ENCODE data around the gene AOPEP. TPM values are rescaled to one million over a fixed set of nuclear protein-coding genes. Genes with fewer than 3 reads are reported as not detected.

Gene AOPEP
- total RNA-seq, 2 donors from 2014 or later, result 5.5 to 13.0 TPM

DNA sequence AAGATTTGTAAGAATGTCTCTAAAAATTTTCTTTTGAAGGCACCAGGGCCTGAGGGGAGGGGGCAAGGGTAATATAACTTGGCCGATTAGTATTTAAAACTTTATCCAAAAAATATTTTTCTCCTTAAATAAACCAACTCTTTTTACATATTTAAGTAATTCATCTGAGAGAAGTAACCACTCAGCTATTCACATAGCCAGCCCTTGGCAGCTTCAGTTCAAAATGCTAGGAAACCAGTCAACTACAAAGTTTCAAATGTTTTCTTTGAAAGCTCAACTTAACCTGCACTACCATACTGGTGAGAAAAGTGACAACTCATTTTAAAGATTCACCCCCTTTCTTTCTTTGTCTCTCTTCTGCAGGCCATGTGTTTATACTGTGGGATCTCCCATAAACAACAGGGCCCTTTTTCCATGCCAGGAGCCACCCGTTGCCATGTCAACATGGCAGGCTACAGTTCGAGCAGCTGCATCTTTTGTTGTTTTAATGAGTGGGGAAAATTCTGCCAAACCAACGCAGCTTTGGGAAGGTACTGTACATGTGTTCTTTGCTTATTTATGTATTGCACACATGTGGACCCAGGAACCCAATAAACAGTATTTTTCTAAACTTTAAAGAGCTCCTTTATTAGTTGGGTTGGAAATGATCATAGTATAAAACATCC, 46.3 kb downstream of the AOPEP start:
- ATAC-seq, result no peak
- no peaks in the 10 kb centered on the region for H3K9me3 Mint-ChIP-seq
- H3K27ac Mint-ChIP-seq, result no peak overlapping the region
- DNase-seq (ENCODE audit: low spot score in 2 of 2), result no peak
- H3K36me3 Mint-ChIP-seq, result peaks cover 9% of the 10 kb centered on the region in 2 donors

DNA sequence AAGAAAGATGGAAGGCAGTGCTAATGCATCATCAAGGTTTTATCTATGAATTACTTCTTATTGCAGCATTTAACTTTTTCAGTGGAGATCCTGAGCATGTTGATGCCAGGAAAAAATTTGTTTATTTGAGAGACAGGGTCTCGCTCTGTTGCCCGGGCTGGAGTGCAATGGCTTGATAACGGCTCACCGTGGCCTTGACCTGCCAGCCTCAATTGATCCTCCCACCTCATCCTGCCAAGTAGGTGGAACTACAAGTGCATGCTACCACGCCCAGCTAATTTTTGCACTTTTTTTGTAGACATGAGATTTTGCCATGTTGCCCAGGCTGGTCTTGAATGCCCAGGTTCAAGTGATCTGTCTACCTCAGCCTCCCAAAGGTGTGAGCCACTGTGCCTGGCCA, 47.2 kb downstream of the AOPEP start:
- peaks cover 9% of the 10 kb centered on the region in 2 donors for H3K36me3 Mint-ChIP-seq
- no peak overlapping the region for H3K27ac Mint-ChIP-seq
- no peak for ATAC-seq
- no peak for DNase-seq (ENCODE audit: low spot score in 2 of 2)
- H3K9me3 Mint-ChIP-seq, result no peaks in the 10 kb centered on the region

DNA sequence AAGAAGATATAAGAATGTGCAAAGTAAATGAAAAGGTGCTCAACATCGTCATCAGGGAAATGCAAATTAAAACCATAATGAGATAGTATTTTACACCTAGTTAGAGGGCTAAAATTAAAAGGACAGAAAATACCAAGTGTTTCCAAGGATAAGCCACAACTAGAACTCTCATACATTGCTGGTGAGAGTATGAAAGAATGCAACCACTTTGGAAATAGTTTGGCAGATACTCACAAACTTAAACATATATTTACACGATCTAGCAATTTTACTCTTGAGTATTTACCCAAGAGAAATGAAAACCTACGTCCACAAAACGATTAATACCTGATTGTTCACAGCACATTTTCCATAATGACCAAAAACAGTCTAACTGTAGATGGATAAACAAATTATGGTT, 51.5 kb downstream of the AOPEP start:
- DNase-seq (ENCODE audit: low spot score in 2 of 2) (no peak), ATAC-seq (no peak)
- peaks cover 7% of the 10 kb centered on the region in 2 donors for H3K36me3 Mint-ChIP-seq
- no peaks in the 10 kb centered on the region for H3K9me3 Mint-ChIP-seq
- H3K27ac Mint-ChIP-seq, result no peak overlapping the region

DNA sequence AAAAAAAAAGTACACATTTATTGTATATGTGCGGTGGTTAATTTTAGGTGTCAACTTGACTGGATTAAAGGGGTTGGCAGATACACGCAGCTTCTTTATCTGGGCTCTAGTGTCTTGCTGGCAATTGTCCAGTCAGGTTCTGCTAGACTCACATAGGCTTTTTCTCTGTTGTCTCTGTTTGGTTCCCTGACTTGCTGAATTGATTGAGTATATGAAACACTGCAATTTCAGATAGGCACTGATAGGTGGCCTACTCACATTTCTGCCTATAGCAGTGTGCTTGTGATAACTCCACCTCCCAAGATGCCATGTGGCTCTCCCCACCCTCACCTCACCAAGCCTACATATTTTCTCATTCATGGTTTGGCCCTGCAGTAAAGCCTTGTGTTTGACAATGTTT, 52.5 kb downstream of the AOPEP start:
- Mint-ChIP-seq H3K9me3 (no peaks in the 10 kb centered on the region), H3K27ac (no peak overlapping the region), H3K36me3 (no peaks in the 10 kb centered on the region)
- ATAC-seq (no peak), DNase-seq (ENCODE audit: low spot score in 2 of 2) (no peak)

DNA sequence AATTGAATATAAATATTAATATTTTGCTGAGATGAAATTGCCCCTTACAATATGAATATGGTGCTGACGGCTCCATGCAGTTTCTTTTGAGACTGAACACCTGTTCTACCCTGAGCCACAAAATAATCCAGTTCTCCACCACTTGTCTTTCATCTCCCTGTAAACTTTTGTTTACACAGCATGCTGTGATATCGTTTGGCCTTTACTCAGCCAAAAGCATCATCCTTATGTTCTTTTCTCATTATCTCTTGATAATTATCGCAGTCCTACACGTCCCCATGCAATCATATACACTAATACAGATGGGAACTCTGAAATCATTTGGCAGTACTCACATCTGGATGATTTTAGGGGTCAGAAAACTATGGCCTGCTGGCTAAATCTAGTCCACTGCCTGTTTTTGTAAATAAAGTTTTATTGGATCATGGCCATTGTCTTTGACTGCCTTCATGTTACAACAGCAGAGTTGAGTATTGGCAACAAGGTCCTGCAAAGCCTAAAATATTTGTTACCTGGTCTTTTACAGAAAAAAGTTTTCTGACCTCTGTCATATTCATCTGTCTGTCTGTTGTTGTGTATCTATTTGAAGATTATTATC, 53.3 kb downstream of the AOPEP start:
- ATAC-seq (no peak), DNase-seq (ENCODE audit: low spot score in 2 of 2) (no peak)
- H3K27ac Mint-ChIP-seq, result no peak overlapping the region
- no peaks in the 10 kb centered on the region for H3K9me3 Mint-ChIP-seq
- H3K36me3 Mint-ChIP-seq, result no peaks in the 10 kb centered on the region

DNA sequence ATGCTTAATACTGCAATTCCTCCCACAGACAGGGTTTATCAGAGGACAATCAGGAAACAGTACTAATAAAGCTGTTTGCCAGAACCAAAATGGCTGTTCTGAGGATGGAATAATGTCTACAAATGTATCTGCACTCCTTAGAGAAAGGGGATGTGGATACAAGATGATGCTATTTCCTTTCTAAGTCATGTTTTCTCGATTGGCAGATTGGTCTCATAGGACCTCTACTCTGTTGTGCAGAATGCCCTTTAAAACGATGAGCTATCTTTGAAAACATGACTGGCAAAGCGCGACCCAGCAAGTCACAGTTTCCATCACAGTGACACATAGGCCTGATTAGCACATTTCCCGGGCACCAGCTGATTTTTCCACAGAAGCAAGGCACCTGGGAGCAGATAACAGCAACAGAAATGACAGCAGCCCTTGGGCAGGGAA, 54.0 kb downstream of the AOPEP start:
- DNase-seq (ENCODE audit: low spot score in 2 of 2) (no peak), ATAC-seq (peak; percentile 51 to 80)
- Mint-ChIP-seq H3K9me3 (no peaks in the 10 kb centered on the region), H3K36me3 (no peaks in the 10 kb centered on the region), H3K27ac (no peak overlapping the region)

DNA sequence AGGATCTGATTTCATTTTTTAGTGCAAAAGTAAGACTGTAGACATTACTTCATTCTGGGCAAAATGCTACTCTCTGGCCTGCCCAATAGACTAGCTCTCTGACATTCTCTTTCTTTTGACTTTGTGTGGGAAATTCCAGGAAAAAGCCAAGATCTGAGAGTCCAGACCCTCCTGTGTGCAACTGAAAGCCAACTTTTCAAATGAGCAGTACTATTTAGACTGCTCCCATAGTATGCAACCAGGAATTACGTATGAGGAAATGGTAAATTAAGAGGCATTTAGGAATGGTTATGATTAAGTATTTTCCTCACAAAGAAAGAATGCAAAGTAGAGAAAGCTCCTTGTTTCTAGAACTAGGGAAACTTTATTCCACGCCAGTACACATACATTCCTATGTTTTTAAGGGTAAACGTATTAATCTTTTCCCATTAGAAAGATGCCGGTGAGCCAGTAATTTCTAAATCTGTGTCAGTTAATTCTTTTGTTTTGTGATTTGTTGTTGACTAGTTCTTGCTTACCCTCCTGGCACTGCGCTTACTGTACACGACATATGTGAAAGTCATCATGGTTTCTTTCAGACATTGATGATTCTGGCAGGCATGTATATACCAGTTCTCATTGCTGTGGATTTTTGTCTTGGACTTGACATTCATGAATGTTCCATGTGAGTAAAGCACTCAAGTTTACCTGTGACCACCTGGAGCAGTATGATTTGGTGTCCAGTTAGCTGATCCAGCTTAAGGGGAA, 56.0 kb downstream of the AOPEP start:
- Mint-ChIP-seq H3K36me3 (no peaks in the 10 kb centered on the region), H3K9me3 (no peaks in the 10 kb centered on the region), H3K27ac (no peak overlapping the region)
- no peak for DNase-seq (ENCODE audit: low spot score in 2 of 2)
- no peak for ATAC-seq

DNA sequence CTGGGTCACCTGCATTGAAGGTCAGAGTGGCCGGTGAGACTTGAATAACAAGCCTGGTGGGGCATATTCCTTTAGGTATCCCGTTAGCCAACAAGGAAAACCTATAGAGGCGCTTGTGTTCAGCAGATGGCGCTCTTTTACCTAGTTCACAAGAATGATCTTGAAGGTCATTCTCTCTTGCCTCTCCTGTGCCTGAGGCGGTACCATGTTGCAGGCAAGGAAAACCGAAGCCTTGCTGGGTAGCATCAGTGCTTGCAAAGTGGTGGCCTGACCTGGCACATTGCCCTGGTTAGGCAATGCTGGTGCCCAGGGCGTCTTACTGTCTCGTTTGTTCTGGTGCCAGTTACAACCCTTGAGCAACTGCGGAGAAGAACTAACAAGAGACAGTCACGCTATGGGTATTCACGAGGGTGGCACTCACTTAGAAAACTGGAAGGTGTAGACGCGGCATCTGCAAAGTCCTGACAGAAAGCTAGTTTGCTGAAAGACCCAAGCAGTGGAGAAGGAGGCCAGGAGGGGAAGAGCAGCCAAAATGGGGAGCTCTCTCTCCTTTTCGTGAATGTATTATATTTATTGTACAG, 56.7 kb downstream of the AOPEP start:
- Mint-ChIP-seq H3K27ac (no peak overlapping the region), H3K9me3 (no peaks in the 10 kb centered on the region), H3K36me3 (no peaks in the 10 kb centered on the region)
- peak in 1 of 2 donors; percentile 35 for DNase-seq (ENCODE audit: low spot score in 2 of 2)
- ATAC-seq, result no peak

DNA sequence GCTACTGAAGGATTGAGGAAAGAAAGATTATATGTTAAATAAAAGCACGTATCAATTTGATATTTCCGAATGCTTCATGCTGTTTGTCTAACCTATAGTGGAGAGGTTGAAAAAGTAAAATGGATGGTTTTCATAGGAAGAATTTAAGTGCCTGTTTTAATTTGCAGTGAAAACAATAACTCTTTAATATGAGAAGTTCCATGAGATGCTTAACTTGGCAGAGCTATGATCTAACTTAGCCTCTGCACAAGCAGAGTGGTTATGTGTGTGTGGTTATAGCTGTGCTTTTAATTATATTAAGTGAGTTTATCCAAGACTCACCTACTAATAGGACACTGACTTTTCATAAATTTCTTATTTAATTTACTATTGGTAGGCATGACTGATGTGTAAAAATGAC, 57.4 kb downstream of the AOPEP start:
- no peaks in the 10 kb centered on the region for H3K36me3 Mint-ChIP-seq
- ATAC-seq, result no peak
- H3K9me3 Mint-ChIP-seq, result no peaks in the 10 kb centered on the region
- H3K27ac Mint-ChIP-seq, result no peak overlapping the region
- DNase-seq (ENCODE audit: low spot score in 2 of 2), result no peak

DNA sequence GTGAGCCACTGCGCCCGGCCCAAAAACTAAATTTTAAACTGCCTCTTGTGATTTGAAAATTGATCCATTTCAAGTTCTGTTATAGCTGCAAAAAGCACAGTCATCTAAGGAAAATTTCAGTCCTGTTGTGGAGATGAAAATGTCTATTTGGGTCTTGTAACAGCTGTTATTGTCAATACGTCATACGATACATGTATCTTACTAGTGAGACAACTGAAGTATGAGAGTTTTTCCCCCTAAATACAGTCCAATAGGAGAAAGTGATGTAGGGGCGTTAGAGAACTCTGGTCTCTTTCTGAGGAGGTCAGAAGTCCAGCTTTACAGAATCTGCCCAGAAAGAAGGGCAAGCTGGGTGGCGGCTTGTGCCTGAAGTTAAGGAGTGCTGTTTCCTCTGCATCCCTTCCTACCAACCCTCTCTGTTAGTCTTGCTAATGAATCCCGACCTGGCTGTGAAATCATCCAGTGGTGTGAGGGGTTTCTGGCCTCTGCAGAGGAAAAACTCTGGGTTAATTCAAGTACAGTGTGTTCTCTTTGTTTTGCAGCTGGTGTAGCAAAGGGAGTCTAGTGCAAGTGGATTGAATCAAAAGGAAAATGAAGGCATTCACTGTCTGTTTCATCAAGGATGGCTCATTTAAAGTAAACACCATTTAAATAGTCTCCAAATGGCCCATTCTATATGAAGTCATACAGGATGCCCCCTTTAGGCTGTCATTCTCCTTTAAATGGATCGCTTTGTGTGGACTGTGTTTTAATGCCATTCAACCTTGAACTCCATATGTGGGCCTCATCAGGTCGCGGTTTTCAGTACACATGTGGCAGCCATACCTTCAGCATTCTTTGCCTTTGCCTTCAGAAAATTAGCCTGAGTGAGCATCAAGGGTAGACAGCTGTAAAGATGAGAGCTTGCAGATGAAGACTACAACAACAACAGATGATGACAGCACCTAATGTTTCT, 59.0 kb downstream of the AOPEP start:
- Mint-ChIP-seq H3K9me3 (no peaks in the 10 kb centered on the region), H3K36me3 (no peaks in the 10 kb centered on the region), H3K27ac (no peak overlapping the region)
- ATAC-seq (no peak), DNase-seq (ENCODE audit: low spot score in 2 of 2) (no peak)

DNA sequence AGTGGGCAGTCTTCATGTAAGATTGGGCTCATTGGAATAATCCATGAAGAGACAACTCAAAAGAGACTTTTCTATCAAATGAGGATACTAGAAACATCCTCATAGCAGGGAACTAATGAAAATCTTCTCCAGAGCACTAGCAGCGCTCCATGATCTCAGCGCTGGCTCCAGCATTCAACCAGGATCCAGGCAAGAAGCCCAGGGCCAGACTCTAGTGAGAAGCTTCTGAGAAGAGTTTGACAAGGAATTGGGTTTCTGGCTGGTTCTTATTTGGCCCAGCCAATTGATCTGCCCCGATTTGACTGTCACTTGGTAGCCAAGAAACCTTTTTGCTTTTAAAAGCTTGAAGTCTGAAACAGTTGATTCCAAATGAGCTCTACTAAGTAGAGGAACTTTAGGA, 60.1 kb downstream of the AOPEP start:
- no peak overlapping the region for H3K27ac Mint-ChIP-seq
- DNase-seq (ENCODE audit: low spot score in 2 of 2) (no peak), ATAC-seq (no peak)
- H3K36me3 Mint-ChIP-seq, result no peaks in the 10 kb centered on the region
- no peaks in the 10 kb centered on the region for H3K9me3 Mint-ChIP-seq

DNA sequence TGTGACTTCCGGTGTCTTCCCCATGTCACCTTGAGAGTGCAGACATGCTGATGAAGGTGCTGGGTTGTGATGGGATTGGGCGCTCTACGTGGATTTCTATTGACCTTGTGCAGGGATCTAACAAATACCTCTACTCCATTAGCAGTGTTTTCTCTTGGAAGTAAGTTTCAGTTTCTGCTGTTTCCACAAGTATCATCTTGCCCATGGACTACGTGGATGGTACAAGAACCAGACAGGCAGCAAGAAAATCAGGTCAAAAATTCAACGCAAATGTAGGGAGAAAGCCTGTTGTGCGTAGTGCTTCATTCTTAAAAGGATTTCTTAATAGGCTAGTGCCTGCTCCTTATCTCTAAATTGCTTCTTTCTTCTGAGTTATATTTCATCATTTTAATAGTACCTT, 60.8 kb downstream of the AOPEP start:
- no peak overlapping the region for H3K27ac Mint-ChIP-seq
- peaks cover 0 to under 1% of the 10 kb centered on the region in 2 donors for H3K36me3 Mint-ChIP-seq
- H3K9me3 Mint-ChIP-seq, result no peaks in the 10 kb centered on the region
- ATAC-seq, result no peak
- DNase-seq (ENCODE audit: low spot score in 2 of 2), result no peak

DNA sequence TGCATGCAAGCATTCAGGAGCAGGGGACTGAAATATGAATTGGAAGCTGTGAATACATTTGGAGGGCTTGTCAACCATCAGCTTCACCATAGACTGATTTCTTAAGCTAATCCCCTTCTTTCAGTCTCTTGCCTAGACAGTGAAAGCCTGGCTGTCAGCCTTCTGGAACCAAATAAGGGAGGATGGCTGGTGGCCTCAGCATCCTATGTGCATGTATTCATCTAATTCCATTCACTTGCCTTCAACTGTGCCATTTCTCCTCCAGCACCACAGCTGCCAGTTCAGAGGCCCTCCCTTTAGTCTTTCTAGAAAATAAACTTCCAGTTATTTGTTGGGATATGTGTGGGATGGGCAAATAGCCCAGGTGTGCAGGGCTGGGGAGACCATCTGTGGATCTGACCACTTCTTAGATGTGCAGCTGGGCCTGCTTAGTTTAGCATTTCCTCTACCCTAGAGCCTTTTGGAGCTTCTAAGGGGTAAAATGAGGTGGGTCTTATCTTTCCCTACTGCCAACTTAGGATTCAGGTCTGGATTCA, 62.1 kb downstream of the AOPEP start:
- ATAC-seq, result no peak
- H3K27ac Mint-ChIP-seq, result no peak overlapping the region

DNA sequence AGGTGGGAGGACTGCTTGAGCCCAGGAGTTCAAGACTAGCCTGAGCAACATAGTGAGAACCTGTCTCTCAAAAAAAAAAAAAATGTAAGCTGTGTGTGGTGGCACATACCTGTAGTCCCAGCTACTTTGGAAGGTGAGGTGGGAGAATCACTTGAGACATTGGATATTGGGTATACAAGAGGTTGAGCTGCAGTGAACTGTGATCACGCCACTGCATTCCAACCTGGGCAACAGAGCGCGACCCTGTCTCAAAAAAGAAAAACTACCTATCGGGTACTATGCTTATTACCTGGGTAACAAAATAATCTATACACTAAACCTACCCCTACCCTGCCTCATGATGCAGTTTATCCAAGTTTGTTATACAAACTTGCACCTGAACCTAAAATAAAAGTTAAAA, 64.9 kb downstream of the AOPEP start:
- ATAC-seq, result no peak
- Mint-ChIP-seq H3K9me3 (no peaks in the 10 kb centered on the region), H3K27ac (no peak overlapping the region), H3K36me3 (peaks cover 13 to 19% of the 10 kb centered on the region in 2 donors)
- DNase-seq (ENCODE audit: low spot score in 2 of 2), result no peak

More for the DNA sequence above, 62.1 kb downstream of the AOPEP start:
- Mint-ChIP-seq H3K36me3 (peaks cover 11 to 13% of the 10 kb centered on the region in 2 donors), H3K9me3 (no peaks in the 10 kb centered on the region)
- no peak for DNase-seq (ENCODE audit: low spot score in 2 of 2)

DNA sequence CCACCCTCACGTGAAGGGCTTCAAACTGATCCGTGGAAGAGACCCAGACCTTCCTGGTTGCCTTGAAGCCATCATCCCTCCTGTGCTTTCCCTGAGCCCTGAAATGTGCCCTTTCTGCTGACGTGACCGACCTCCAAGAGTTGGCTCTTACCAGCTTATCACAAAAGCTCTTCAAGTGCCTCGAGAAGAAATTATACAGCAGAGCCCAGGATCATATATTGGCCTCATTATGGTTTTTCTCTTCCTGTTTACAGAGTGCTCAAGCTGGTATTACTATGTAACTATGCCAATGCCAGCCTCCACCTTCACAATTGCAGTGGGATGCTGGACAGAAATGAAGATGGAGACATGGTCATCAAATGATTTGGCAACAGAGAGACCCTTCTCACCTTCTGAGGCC, 66.0 kb downstream of the AOPEP start:
- Mint-ChIP-seq H3K27ac (peak overlapping the region in 1 of 2 donors; percentile 44), H3K36me3 (peaks cover 13 to 19% of the 10 kb centered on the region in 2 donors)
- no peak for ATAC-seq

DNA sequence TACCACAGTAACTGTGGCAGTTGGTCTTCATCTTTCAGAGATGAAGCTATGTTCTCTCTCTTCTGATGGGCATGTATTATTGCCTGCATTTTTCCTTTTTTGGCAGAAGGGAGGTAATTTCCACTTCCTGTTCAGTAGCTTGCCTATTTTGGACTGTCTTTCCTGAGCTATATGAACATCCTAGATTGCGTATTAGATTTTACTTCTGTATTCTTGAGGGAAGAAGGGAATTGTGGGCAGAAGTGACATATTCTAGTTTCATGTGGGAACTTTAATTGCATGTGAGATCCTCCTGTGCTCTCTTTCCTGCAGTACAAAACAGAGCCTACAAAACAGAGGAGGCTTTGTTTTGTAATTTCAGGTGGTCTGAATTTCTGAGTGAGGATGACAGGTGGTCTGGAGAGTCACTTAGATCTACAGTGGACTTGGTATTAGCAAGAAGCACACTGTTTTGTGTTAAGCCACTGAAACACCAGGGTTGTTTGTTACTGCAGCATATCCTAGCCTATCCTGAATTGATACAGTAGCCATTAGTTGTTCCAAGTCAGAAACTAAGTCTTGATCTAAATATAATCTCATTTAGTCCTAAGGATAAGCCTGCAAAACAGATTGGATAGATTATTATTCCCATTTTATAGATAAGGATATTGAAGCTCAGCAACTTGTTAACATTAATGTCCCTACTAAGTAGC, 68.1 kb downstream of the AOPEP start:
- peaks cover 13 to 19% of the 10 kb centered on the region in 2 donors for H3K36me3 Mint-ChIP-seq
- DNase-seq (ENCODE audit: low spot score in 2 of 2) (no peak), ATAC-seq (no peak)
- H3K9me3 Mint-ChIP-seq, result no peaks in the 10 kb centered on the region
- no peak overlapping the region for H3K27ac Mint-ChIP-seq

More for the DNA sequence above, 66.0 kb downstream of the AOPEP start:
- no peak for DNase-seq (ENCODE audit: low spot score in 2 of 2)
- H3K9me3 Mint-ChIP-seq, result no peaks in the 10 kb centered on the region

All from activated naive CD4-positive, alpha-beta T cell treated with anti-CD3 and anti-CD28 coated beads, Interleukin-2, amount 50 U/mL, for 72 hours (primary cell).